HepG2 (cell line): ENCODE measurements around the gene STAT6. TPM values are rescaled to one million over a fixed set of nuclear protein-coding genes. Genes with fewer than 3 reads are reported as not detected.

ENCODE experiments used
- ATAC-seq: fragments of 200-7000 bp; cut with Tn5 transposase; 3 replicates; pipeline ENCODE4 v1.9.1; 2020; ENCODE audit warnings: mild to moderate bottlenecking, moderate library complexity
- BruUV-seq: library from RNA; stranded (reverse); fragments of 400-500 nt; replicated peaks from 2 replicates; lab custom pipeline; 2021; lab: Mats Ljungman, UMichigan
- CTCF ChIA-PET: fragments of 300-600 bp; formaldehyde crosslinking; extraction: SDS; loops from one replicate; lab custom pipeline; 2021; ENCODE audit warnings: low total read pairs, inconsistent platforms, low intra/inter-chr PET ratio; lab: Yijun Ruan, JAX
- POLR2A ChIA-PET: fragments of 350-600 bp; sonication (Branson Sonifier 250); formaldehyde crosslinking; loops from one replicate; lab custom pipeline; 2020; ENCODE audit warnings: antibody characterized with exemption, inconsistent platforms; lab: Yijun Ruan, JAX
- DNase-seq: peaks from one replicate; pipeline ENCODE4 v3.0.0-alpha.2; 2015; ENCODE audit warnings: low spot score
- FAIRE-seq: peaks from 3 replicates; lab custom pipeline; 2011; peaks lifted over from hg19 to GRCh38; lab: Jason Lieb, UNC
- H2AFZ ChIP-seq: one replicate; pipeline ENCODE4 v1.6.1; 2011; ENCODE audit warnings: low read length, inconsistent platforms
- H3K27ac ChIP-seq: fragments of 300-600 bp; 3 replicates; pipeline ENCODE4 v1.8.0; 2011; ENCODE audit warnings: mixed run types, mild to moderate bottlenecking, mixed read lengths, low read length, inconsistent platforms; ENCODE audit not compliant: insufficient read depth; ENCODE audit errors: extremely low read length
- H3K27me3 ChIP-seq, 2 experiments: fragments of 200-600 bp in 1 of 2; 2 replicates in 1 of 2; 3 replicates in 1 of 2; pipeline versions ENCODE4 v1.6.0 to v1.8.0; 2011; ENCODE audit warnings: low read length in 2 of 2, mild to moderate bottlenecking in 2 of 2, moderate library complexity in 2 of 2, inconsistent platforms in 1 of 2; ENCODE audit not compliant: insufficient read depth in 2 of 2, control insufficient read depth in 1 of 2
- H3K36me3 ChIP-seq, 2 experiments: fragments of 200-600 bp in 1 of 2; replicated peaks in 1 of 2; 2 replicates in 1 of 2; 3 replicates in 1 of 2; pipeline versions ENCODE4 v1.5.1 to v1.8.0; 2011; ENCODE audit warnings: low read length in 2 of 2, inconsistent platforms in 1 of 2; ENCODE audit not compliant: insufficient read depth in 2 of 2, control insufficient read depth in 1 of 2
- H3K4me1 ChIP-seq: 2 replicates; pipeline ENCODE4 v1.5.1; 2012; ENCODE audit warnings: low read length, inconsistent platforms; ENCODE audit not compliant: insufficient read depth
- H3K4me2 ChIP-seq: 2 replicates; pipeline ENCODE4 v1.6.0; 2011; ENCODE audit warnings: low read depth, low read length, inconsistent platforms
- H3K4me3 ChIP-seq, 3 experiments: fragments of 200-600 bp in 1 of 3; sonication (generic), shearing (Covaris generic) in 1 of 3; replicated peaks in 1 of 3; 2 replicates each; pipeline ENCODE4 v1.5.1; 2011 to 2016; ENCODE audit warnings: low read length in 3 of 3, inconsistent platforms in 2 of 3, low read depth in 2 of 3, mild to moderate bottlenecking in 2 of 3, control low read depth in 1 of 3, mixed read lengths in 1 of 3; ENCODE audit not compliant: insufficient read depth in 1 of 3
- H3K79me2 ChIP-seq: one replicate; pipeline ENCODE4 v1.6.1; 2011; ENCODE audit warnings: low read length, inconsistent platforms; ENCODE audit not compliant: insufficient read depth
- H3K9ac ChIP-seq: 2 replicates; pipeline ENCODE4 v1.6.0; 2011; ENCODE audit warnings: mild to moderate bottlenecking, low read depth, low read length, inconsistent platforms; ENCODE audit not compliant: insufficient read depth
- H3K9me3 ChIP-seq: 2 replicates; pipeline ENCODE4 v1.5.1; 2012; ENCODE audit warnings: mild to moderate bottlenecking, low read length
- H4K20me1 ChIP-seq: 2 replicates; pipeline ENCODE4 v1.6.0; 2011; ENCODE audit warnings: inconsistent platforms, mild to moderate bottlenecking, low read length, moderate library complexity; ENCODE audit not compliant: insufficient read depth
- FOXP1 ChIP-seq, 2 experiments: fragments of 450-650 bp in 1 of 2; IDR thresholded peaks; 2 replicates each; pipeline ENCODE4 v1.6.1; 2017 to 2018; ENCODE audit warnings: antibody characterized with exemption in 1 of 2
- HNF4G ChIP-seq, 2 experiments: sonication (generic) in 1 of 2; formaldehyde crosslinking in 1 of 2; IDR thresholded peaks; 2 replicates each; pipeline versions ENCODE4 v1.4.0 to v1.6.1; 2011 to 2020; ENCODE audit warnings: borderline replicate concordance in 2 of 2, low read depth in 2 of 2, mild to moderate bottlenecking in 2 of 2, low read length in 1 of 2, missing genetic modification reagents in 1 of 2, moderate library complexity in 1 of 2
- KDM6A ChIP-seq: IDR thresholded peaks from 2 replicates; pipeline ENCODE4 v1.6.1; 2016; ENCODE audit warnings: low read depth
- MTA1 ChIP-seq: sonication (generic); formaldehyde crosslinking; IDR thresholded peaks from 2 replicates; pipeline ENCODE4 v1.4.0; 2020; ENCODE audit warnings: missing genetic modification reagents, mild to moderate bottlenecking, borderline replicate concordance
- NR2F6 ChIP-seq, 2 experiments: IDR thresholded peaks; 2 replicates each; pipeline ENCODE4 v1.6.1; 2016; ENCODE audit warnings: antibody characterized with exemption in 1 of 2, mild to moderate bottlenecking in 1 of 2
- ONECUT2 ChIP-seq: sonication (generic); formaldehyde crosslinking; IDR thresholded peaks from 2 replicates; pipeline ENCODE4 v1.4.0; 2020; ENCODE audit warnings: missing genetic modification reagents
- SIX4 ChIP-seq: sonication (generic); formaldehyde crosslinking; IDR thresholded peaks from 2 replicates; pipeline ENCODE4 v1.4.0; 2020; ENCODE audit warnings: missing genetic modification reagents
- TARDBP ChIP-seq: sonication (generic); formaldehyde crosslinking; IDR thresholded peaks from 2 replicates; pipeline ENCODE4 v1.8.0; 2022; ENCODE audit warnings: mild to moderate bottlenecking, missing genetic modification reagents
- YY1 ChIP-seq: IDR thresholded peaks from 2 replicates; pipeline ENCODE4 v1.6.1; 2011; ENCODE audit warnings: low read length, low read depth, moderate library complexity, mild to moderate bottlenecking; ENCODE audit not compliant: insufficient read depth, insufficient replicate concordance
- ZNF563 ChIP-seq: sonication (generic); formaldehyde crosslinking; IDR thresholded peaks from 2 replicates; pipeline ENCODE4 v1.8.0; 2022; ENCODE audit warnings: mild to moderate bottlenecking, moderate library complexity, missing genetic modification reagents
- ZNF746 ChIP-seq: sonication (generic); formaldehyde crosslinking; IDR thresholded peaks from 2 replicates; pipeline ENCODE4 v1.8.0; 2022; ENCODE audit warnings: mild to moderate bottlenecking, missing genetic modification reagents
- WGBS: methylation state at CpG from one replicate; pipeline ENCODE4 v1.1.6; 2017; ENCODE audit warnings: low lambda C conversion rate; 5-methylcytosine and 5-hydroxymethylcytosine counted together
- in situ Hi-C: cut with HindIII; loops from 2 replicates; pipeline ENCODE4 v1.10.0; 2017; ENCODE audit warnings: low pct_unique_long_range_greater_than_20kb; ENCODE audit not compliant: extremely low pct_ligation_motif_present
- intact Hi-C: fragments of 100-400 bp; cut with micrococcal nuclease; formaldehyde crosslinking; loops from one replicate; pipeline ENCODE4 v1.10.0; 2022; ENCODE audit not compliant: unreplicated experiment
- polyA plus RNA-seq, 8 experiments: library from polyadenylated mRNA; depleted of rRNA in 3 of 8; stranded (reverse) in 7 of 8; unstranded in 1 of 8; fragments of >200 nt; fragmentation: Illumina TruSeq in 4 of 8; extraction: Trizol in 4 of 8; gene quantifications; 2 replicates each; pipeline versions ENCODE4 v1.2.1 to v1.2.3, GENCODE V29; 2011 to 2016; ENCODE audit warnings: low read depth in 4 of 8, missing spikeins in 1 of 8, mixed read lengths in 1 of 8; ENCODE audit not compliant: insufficient read depth in 1 of 8
- total RNA-seq, 5 experiments: library from RNA; depleted of rRNA; stranded (reverse); fragments of >200 nt; fragmentation: Illumina TruSeq; extraction: Trizol; gene quantifications; 2 replicates each; pipeline ENCODE4 v1.2.3, GENCODE V29; 2016; ENCODE audit warnings: low read depth in 1 of 5
- TF ChIP-seq, protein P1 (sequence below): sonication (generic); formaldehyde crosslinking; IDR thresholded peaks from 2 replicates; pipeline ENCODE4 v1.5.0; 2020; ENCODE audit warnings: mild to moderate bottlenecking, missing genetic modification reagents, borderline replicate concordance
- TF ChIP-seq, protein P2 (sequence below): sonication (generic); formaldehyde crosslinking; IDR thresholded peaks from 2 replicates; pipeline ENCODE4 v1.5.0; 2020; ENCODE audit warnings: mild to moderate bottlenecking, missing genetic modification reagents, borderline replicate concordance
- TF ChIP-seq, protein P3 (sequence below): sonication (generic); formaldehyde crosslinking; IDR thresholded peaks from 2 replicates; pipeline ENCODE4 v1.4.0; 2020; ENCODE audit warnings: missing genetic modification reagents, mild to moderate bottlenecking, borderline replicate concordance

Gene STAT6
- total and polyA plus RNA-seq, 2 of the 13 experiments (the other 11 are each of a cell fraction or from before 2014, with no cell fraction given), result 28.0 to 62.2 TPM

DNA sequence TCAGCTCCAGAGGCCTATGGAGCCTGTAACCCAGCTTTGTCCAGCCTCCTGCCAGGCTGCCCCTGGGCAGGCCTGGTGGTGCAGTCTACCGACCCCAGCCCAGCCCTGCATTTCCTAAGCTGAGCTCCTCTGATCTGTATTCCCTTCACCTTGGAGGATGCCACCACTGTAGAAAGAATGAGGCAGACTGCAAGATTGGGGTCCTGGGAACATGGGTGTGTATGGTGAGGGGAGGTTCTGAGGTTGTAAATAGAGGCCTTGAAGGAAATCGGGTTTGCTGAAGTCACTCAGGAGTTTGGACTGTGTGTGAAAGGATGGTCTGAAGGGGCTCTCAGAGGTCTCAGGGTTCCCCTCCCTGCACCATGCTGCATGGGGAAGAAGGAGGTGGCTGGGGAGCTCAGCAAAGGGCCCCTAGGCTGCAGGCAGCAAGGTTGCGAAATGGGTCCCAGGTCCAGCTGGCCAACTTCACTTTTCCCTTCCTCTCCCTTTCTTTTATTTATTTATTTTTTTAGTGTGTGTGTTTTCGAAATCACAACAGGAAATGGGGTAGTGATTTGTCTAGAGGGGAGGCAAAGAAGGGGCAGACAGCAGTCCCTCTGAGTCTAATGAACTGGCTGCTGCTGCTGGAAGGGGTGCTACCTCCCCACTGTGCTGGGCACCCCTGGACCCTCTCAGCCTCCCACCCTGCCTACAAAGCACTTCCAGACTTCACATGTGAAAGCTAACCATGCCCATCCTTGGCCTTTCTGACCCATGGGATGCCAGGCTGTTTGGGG is 37.5 kb upstream of the STAT6 start:
- peak; percentile 28 for ATAC-seq
- in situ Hi-C loops, result no loop called here
- peak; percentile 88; the same call in 1 of the 2 replicates for TF ChIP-seq MTA1
- TF ChIP-seq NR2F6 (IDR thresholded peaks at IDR 0.05), result peak; percentile 68
- peak; percentile 74 for TF ChIP-seq NR2F6 (CRISPR knock-in tag; IDR thresholded peaks at IDR 0.05)
- TF ChIP-seq, protein P1, sequence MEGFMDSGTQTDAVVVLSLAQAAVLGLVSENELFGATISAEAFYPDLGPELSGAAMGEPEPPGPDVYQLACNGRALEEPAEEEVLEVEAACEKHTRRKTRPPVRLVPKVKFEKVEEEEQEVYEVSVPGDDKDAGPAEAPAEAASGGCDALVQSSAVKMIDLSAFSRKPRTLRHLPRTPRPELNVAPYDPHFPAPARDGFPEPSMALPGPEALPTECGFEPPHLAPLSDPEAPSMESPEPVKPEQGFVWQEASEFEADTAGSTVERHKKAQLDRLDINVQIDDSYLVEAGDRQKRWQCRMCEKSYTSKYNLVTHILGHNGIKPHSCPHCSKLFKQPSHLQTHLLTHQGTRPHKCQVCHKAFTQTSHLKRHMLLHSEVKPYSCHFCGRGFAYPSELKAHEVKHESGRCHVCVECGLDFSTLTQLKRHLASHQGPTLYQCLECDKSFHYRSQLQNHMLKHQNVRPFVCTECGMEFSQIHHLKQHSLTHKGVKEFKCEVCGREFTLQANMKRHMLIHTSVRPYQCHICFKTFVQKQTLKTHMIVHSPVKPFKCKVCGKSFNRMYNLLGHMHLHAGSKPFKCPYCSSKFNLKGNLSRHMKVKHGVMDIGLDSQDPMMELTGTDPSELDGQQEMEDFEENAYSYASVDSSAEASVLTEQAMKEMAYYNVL (CRISPR knock-in tag), result peak; percentile 98
- TF ChIP-seq FOXP1 (IDR thresholded peaks at IDR 0.05), result no peak
- TF ChIP-seq FOXP1 (CRISPR knock-in tag; IDR thresholded peaks at IDR 0.05), result peak; percentile 90
- TF ChIP-seq HNF4G (IDR thresholded peaks at IDR 0.05; ENCODE audit: borderline replicate concordance, low read depth, low read length), result peak; percentile 76; the same call in 1 of the 2 replicates
- TF ChIP-seq HNF4G (CRISPR knock-in tag; IDR thresholded peaks at IDR 0.05; ENCODE audit: borderline replicate concordance, low read depth), result peak; percentile 26; the same call in 1 of the 2 replicates
- peak; percentile 14; the same call in 1 of the 2 replicates for TF ChIP-seq SIX4
- no peak for TF ChIP-seq ONECUT2 (CRISPR knock-in tag)
- TF ChIP-seq, protein P2, sequence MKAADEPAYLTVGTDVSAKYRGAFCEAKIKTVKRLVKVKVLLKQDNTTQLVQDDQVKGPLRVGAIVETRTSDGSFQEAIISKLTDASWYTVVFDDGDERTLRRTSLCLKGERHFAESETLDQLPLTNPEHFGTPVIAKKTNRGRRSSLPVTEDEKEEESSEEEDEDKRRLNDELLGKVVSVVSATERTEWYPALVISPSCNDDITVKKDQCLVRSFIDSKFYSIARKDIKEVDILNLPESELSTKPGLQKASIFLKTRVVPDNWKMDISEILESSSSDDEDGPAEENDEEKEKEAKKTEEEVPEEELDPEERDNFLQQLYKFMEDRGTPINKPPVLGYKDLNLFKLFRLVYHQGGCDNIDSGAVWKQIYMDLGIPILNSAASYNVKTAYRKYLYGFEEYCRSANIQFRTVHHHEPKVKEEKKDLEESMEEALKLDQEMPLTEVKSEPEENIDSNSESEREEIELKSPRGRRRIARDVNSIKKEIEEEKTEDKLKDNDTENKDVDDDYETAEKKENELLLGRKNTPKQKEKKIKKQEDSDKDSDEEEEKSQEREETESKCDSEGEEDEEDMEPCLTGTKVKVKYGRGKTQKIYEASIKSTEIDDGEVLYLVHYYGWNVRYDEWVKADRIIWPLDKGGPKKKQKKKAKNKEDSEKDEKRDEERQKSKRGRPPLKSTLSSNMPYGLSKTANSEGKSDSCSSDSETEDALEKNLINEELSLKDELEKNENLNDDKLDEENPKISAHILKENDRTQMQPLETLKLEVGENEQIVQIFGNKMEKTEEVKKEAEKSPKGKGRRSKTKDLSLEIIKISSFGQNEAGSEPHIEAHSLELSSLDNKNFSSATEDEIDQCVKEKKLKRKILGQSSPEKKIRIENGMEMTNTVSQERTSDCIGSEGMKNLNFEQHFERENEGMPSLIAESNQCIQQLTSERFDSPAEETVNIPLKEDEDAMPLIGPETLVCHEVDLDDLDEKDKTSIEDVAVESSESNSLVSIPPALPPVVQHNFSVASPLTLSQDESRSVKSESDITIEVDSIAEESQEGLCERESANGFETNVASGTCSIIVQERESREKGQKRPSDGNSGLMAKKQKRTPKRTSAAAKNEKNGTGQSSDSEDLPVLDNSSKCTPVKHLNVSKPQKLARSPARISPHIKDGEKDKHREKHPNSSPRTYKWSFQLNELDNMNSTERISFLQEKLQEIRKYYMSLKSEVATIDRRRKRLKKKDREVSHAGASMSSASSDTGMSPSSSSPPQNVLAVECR (CRISPR knock-in tag), result peak; percentile 52; the same call in 1 of the 2 replicates
- TF ChIP-seq ZNF563 (CRISPR knock-in tag), result no peak
- TF ChIP-seq ZNF746 (CRISPR knock-in tag), result peak; percentile 89
- peak; percentile 61 for TF ChIP-seq KDM6A (CRISPR knock-in tag)
- 0 out of 2 replicates have a peak, but pooled peaks have one; percentile 33 for TF ChIP-seq TARDBP (CRISPR knock-in tag)
- TF ChIP-seq, protein P3, sequence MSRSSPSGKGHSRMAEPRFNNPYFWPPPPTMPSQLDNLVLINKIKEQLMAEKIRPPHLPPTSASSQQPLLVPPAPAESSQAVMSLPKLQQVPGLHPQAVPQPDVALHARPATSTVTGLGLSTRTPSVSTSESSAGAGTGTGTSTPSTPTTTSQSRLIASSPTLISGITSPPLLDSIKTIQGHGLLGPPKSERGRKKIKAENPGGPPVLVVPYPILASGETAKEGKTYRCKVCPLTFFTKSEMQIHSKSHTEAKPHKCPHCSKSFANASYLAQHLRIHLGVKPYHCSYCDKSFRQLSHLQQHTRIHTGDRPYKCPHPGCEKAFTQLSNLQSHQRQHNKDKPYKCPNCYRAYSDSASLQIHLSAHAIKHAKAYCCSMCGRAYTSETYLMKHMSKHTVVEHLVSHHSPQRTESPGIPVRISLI, result peak; percentile 56; the same call in 1 of the 2 replicates
- peak; percentile 29 for TF ChIP-seq YY1

More for the DNA sequence above, 37.5 kb upstream of the STAT6 start:
- peak overlapping the region; percentile 92 for H3K27ac ChIP-seq
- H3K4me2 ChIP-seq, result peak overlapping the region; percentile 75
- no peak overlapping the region for H2AFZ ChIP-seq
- no TSS peak for BruUV-seq
- 7% methylated on average over 4 of the region's 4 CpGs for WGBS
- H4K20me1 ChIP-seq, result no peaks in the 10 kb centered on the region
- intact Hi-C loops, result no loop called here
- H3K4me3 ChIP-seq, result peak overlapping the region in 1 of 3 experiments; percentile 35; a peak in 2 of 6 replicates
- peak; percentile 73 for DNase-seq
- H3K27me3 ChIP-seq, result no peaks in the 10 kb centered on the region
- H3K4me1 ChIP-seq, result peaks cover 91% of the 10 kb centered on the region
- FAIRE-seq, result peak; percentile 85
- POLR2A ChIA-PET, result interaction anchor here (0.6 to 11.4 kb wide), 15 partner anchors 8 to 425 kb away, joined by 3 to 827 read pairs (median 10); partner anchors contain the start of genes LRP1, SHMT2 and STAT6
- peaks cover 3% of the 10 kb centered on the region for H3K79me2 ChIP-seq
- peaks cover 23 to 27% of the 10 kb centered on the region in 2 experiments for H3K36me3 ChIP-seq
- CTCF ChIA-PET, result no interaction called here
- no peaks in the 10 kb centered on the region for H3K9me3 ChIP-seq
- H3K9ac ChIP-seq, result peak overlapping the region; percentile 55
